Duodenal mucosa (tissue), 2 donors: ENCODE measurements around the gene NIPAL4.

Experiments used
- H3K27ac ChIP-seq: one replicate; pipeline ENCODE4 v1.7.0; 2013; ENCODE audit warnings: low read depth, low read length
- H3K27me3 ChIP-seq, 2 donors: one replicate each; pipeline ENCODE4 v1.7.0; 2013; ENCODE audit warnings: low read length in 2 of 2, control low read depth in 1 of 2; ENCODE audit not compliant: insufficient read depth in 2 of 2, control insufficient read depth in 1 of 2
- H3K36me3 ChIP-seq, 2 donors: one replicate each; pipeline ENCODE4 v1.7.0; 2013; ENCODE audit warnings: low read length in 2 of 2, control low read depth in 1 of 2; ENCODE audit not compliant: insufficient read depth in 2 of 2, control insufficient read depth in 1 of 2
- H3K4me1 ChIP-seq, 2 donors: one replicate each; pipeline ENCODE4 v1.7.0; 2013; ENCODE audit warnings: low read length in 2 of 2, control low read depth in 1 of 2; ENCODE audit not compliant: insufficient read depth in 2 of 2, control insufficient read depth in 1 of 2
- H3K4me3 ChIP-seq, 2 donors: one replicate each; pipeline ENCODE4 v1.7.0; 2013; ENCODE audit warnings: low read length in 2 of 2, low read depth in 1 of 2
- H3K9ac ChIP-seq, 2 donors: one replicate each; pipeline ENCODE4 v1.7.0; 2013; ENCODE audit warnings: low read length in 2 of 2, low read depth in 1 of 2
- H3K9me3 ChIP-seq, 2 donors: one replicate each; pipeline ENCODE4 v1.7.0; 2013; ENCODE audit warnings: low read length in 2 of 2, control low read depth in 1 of 2; ENCODE audit not compliant: control insufficient read depth in 1 of 2

NIPAL4 gene

DNA sequence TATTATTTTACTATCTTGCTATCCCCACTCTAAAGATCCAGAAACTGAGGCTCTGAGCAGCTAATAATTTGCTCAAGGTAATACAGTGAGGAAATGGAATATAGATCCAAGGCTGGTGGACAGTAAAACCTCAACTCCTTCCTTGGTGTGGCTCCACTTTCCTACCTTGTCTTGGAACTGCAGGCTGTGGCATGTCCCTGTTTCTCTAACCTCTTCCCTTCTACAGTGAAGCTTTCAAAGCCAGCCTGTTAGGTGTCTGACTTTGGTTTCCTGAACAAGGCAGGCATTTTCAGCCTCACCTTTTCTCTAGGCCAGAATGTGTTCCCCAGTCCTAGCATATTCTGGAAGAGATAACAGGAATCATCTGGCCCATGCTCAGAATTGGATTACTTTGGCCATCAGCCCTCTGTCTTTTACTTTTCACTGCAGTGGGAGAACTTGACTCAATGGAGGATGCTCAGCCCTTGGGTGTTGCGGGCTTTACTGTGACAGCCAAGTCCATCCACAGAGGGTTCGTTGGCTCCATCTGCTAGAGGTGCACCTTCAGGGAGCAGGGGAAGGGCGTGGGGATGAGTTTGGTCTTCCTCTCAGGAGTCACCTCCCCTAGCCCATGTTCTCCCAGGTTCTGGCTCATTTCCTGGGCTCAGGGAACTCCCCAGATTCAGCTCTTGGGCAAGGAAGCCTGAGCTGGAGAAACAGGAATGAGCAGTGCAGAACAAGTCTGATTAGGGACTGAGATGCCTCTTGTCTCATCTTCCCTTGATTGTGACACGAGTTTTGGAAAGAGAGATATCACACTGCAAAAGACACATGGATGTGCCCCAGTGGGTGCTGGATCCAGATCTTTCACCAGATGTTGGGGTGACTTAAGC lies 1.1 kb downstream of the NIPAL4 start:
- Histone ChIP-seq H3K27me3 (peaks cover 9 to 18% of the 10 kb centered on the region in 2 donors), H3K36me3 (no peaks in the 10 kb centered on the region), H3K9ac (no peak overlapping the region), H3K4me3 (no peak overlapping the region), H3K27ac (no peak overlapping the region), H3K9me3 (no peaks in the 10 kb centered on the region), H3K4me1 (peaks cover 8 to 10% of the 10 kb centered on the region in 2 donors)

DNA sequence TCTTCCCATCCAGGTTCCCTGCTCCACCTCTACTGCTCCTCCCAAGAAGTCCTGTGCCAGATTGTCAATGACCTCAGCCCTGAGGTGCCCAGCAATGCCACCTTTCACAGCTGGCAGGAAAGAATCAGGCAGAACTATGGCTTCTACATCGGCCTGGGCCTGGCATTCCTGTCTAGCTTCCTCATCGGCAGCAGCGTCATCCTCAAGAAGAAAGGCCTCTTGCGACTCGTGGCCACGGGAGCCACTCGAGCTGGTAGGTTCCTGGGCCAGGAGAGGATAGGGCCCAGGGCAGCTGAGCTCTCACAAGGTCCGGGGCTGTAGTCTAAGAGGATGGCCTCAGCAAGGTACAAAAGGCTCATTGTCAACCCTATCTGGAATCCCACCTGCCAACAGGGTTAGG lies 3.1 kb downstream of the NIPAL4 start:
- Histone ChIP-seq H3K9ac (no peak overlapping the region), H3K27ac (no peak overlapping the region), H3K27me3 (peaks cover 9 to 18% of the 10 kb centered on the region in 2 donors), H3K9me3 (no peaks in the 10 kb centered on the region), H3K4me3 (no peak overlapping the region), H3K4me1 (peaks cover 8 to 10% of the 10 kb centered on the region in 2 donors), H3K36me3 (no peaks in the 10 kb centered on the region)

DNA sequence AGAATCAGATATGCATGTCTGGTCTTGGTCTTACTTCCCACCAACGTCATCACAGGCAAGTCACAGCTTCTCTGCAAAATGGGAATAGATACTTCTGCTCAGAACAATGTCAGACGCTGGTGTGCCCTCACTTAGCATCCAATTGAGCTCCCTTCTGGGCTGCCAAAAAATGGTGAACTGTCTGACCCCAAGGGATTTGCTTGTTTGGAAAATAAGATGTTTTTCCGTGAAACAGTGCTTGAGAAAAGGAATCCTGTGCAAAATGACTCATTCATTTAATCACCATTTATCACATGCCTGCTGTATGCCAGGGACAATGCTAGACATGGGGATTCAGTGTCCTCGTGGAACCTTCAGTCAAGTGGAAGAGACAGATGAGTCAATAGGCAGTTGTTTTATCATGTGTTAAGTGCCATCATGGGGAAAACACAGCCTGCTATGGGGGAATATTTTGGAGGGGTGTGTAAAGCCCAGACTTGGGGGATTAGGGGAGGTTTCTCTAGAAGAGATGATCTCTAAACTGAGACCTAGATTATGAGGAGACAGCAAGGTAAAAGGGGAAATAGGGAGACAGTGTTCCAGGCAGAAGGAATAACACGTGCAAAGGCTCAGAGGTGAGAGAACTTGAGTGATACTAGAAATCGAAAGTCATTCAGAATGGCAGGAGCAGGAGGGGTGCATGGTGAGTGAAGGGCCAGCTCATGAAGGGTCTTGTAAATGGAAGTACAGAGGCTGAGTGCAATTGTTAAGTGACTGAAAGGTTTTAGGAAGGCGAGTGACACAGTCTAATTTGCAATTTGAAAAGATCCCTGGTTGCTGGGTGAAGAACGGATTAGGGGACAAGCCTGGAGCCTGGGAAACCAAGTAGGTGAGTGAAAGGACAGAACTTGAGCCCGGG lies 3.9 kb downstream of the NIPAL4 start:
- Histone ChIP-seq H3K36me3 (no peaks in the 10 kb centered on the region), H3K9ac (no peak overlapping the region), H3K9me3 (no peaks in the 10 kb centered on the region), H3K27ac (no peak overlapping the region), H3K4me1 (peaks cover 8 to 10% of the 10 kb centered on the region in 2 donors), H3K4me3 (no peak overlapping the region), H3K27me3 (peaks cover 9 to 18% of the 10 kb centered on the region in 2 donors)

DNA sequence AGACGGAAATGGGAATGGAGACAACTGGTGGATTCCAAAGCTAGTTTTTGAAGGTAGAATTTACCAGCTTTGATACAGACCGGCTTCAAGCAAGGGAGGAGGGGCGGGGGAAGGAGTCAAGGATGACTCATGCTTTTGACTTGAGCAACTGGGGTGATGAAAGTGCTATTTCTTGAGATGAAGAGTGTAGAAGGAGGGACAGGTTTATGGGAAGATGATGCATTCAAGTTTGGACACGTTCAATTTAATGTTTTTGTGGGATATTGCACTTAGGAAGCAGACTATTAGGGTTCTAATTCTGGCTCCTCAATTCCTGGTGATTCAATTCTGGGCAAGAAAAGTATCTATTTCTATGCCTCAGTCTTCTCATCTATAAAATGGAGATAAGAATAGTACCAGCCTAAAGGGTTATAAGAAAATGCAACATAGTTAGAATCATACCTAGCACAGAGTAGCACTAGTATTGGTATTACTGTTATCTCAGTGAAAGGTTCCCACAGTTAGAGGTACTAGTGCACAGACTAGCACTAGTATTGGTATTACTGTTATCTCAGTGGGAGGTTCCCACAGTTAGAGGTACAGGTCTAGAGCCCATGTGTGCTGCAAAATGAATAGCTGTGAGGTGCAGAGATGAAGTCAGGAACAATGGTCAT lies 4.6 kb downstream of the NIPAL4 start:
- Histone ChIP-seq H3K36me3 (no peaks in the 10 kb centered on the region), H3K27me3 (peaks cover 9 to 18% of the 10 kb centered on the region in 2 donors), H3K27ac (no peak overlapping the region), H3K4me3 (no peak overlapping the region), H3K4me1 (peaks cover 7 to 10% of the 10 kb centered on the region in 2 donors), H3K9ac (no peak overlapping the region), H3K9me3 (no peaks in the 10 kb centered on the region)

DNA sequence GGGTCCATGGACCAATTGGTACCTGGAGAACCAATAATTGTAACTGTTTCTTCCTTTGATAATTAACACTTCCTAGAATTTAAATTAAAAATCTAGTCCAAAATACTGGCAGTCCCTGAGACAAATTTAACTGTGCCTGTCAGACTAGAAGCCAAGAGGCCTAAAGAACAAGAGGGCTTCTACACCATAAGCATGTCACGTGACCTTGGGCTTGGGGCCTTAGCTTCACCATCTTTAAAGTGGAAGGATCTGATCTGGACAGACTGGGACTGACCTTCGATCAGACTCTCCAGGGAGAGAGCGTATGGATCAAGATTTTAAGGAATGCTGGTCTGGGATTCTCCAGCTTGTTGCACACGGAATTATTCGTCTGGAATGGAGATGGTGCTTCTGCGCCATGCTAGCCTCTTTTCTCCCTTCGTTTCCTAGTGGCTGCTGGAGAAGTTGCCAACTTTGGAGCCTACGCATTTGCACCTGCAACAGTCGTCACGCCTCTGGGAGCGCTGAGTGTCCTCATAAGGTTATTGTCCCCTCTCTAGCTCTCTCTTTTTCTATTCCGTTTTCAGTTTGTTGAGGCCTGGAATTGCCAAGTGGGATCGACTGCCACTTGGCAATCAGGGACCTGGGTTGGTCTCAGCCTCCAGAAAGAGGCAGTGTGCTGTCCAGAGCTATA lies 8.4 kb downstream of the NIPAL4 start:
- no peak overlapping the region for H3K27ac ChIP-seq

DNA sequence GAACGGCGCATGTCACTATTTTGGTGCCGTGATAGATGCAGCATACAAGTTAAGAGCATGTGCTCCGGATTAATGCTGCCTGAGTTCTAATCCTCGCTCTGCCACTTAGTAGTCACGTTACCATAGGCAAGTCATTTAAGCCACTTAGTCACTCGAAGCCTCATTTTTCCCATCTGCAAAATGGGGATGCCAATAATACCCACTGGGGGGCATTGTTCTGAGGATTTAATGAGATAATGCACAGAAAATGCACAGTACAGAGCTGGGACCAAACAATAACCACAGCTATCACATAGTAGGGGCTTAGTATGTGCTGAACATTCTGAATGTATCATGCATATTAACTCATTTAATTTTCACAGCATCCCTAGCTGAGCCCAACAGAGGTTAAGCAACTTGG lies 9.1 kb downstream of the NIPAL4 start:
- H3K36me3 ChIP-seq = no peaks in the 10 kb centered on the region
- no peak overlapping the region for H3K9ac ChIP-seq
- no peak overlapping the region for H3K4me3 ChIP-seq
- no peaks in the 10 kb centered on the region for H3K27me3 ChIP-seq
- H3K27ac ChIP-seq = no peak overlapping the region
- no peaks in the 10 kb centered on the region for H3K9me3 ChIP-seq
- peaks cover 0 to 4% of the 10 kb centered on the region in 2 donors for H3K4me1 ChIP-seq

More for the DNA sequence above, 8.4 kb downstream of the NIPAL4 start:
- Histone ChIP-seq H3K4me3 (no peak overlapping the region), H3K4me1 (peaks cover 0 to 7% of the 10 kb centered on the region in 2 donors), H3K27me3 (no peaks in the 10 kb centered on the region), H3K9me3 (no peaks in the 10 kb centered on the region), H3K9ac (no peak overlapping the region), H3K36me3 (no peaks in the 10 kb centered on the region)

DNA sequence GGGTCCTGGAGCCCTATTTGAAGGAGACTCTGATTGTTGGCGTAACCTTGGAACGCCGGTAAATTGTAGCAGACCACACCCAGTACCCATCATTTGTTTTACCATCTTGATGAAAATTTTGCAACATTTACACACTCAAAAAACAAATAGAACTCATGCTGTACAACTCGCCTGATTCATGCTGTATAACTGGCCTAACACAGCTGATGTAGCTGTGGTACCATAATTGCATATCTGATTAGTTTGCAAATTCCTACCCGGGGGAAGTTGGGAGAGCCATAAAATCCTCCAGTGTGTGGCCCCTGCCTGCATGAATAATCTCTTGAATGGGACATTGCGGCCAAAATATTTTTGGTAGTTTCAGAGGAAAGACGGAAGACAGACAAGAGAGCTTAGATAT lies 9.7 kb downstream of the NIPAL4 start:
- Histone ChIP-seq H3K27ac (no peak overlapping the region), H3K9ac (no peak overlapping the region), H3K4me3 (no peak overlapping the region), H3K36me3 (no peaks in the 10 kb centered on the region), H3K4me1 (no peaks in the 10 kb centered on the region), H3K9me3 (no peaks in the 10 kb centered on the region), H3K27me3 (no peaks in the 10 kb centered on the region)

GRCh38 chr5:157470631-157471030 lies 10.6 kb downstream of the NIPAL4 start:
- no peak overlapping the region for H3K27ac ChIP-seq
- no peak overlapping the region for H3K4me3 ChIP-seq
- H3K9me3 ChIP-seq = no peaks in the 10 kb centered on the region
- no peak overlapping the region for H3K9ac ChIP-seq
- H3K27me3 ChIP-seq = no peaks in the 10 kb centered on the region
- no peaks in the 10 kb centered on the region for H3K4me1 ChIP-seq
- H3K36me3 ChIP-seq = no peaks in the 10 kb centered on the region

GRCh38 chr5:157471709-157472108 lies 11.7 kb downstream of the NIPAL4 start:
- Histone ChIP-seq H3K4me3 (no peak overlapping the region), H3K27me3 (no peaks in the 10 kb centered on the region), H3K27ac (no peak overlapping the region), H3K36me3 (no peaks in the 10 kb centered on the region), H3K9ac (no peak overlapping the region), H3K9me3 (no peaks in the 10 kb centered on the region), H3K4me1 (no peaks in the 10 kb centered on the region)
